ENCODE measurements around the gene PTX4.

Gene PTX4

GRCh38 chr16:1461146-1461545, 27.6 kb downstream of the PTX4 start:
- no peak for DNase-seq (ENCODE audit: low read depth, low spot score)

GRCh38 chr16:1460602-1461138, 28.1 kb downstream of the PTX4 start:
- no peak for DNase-seq (ENCODE audit: low read depth, low spot score)

- DNase-seq (ENCODE audit: low read depth, low spot score) = no peak
Measured at GRCh38 chr16:1459967-1460366, 28.8 kb downstream of the PTX4 start.

GRCh38 chr16:1458977-1459341, 29.8 kb downstream of the PTX4 start:
- no peak for DNase-seq (ENCODE audit: low read depth, low spot score)

GRCh38 chr16:1458336-1458976, 30.3 kb downstream of the PTX4 start:
- DNase-seq (ENCODE audit: low read depth, low spot score) = no peak

GRCh38 chr16:1457489-1458245, 31.1 kb downstream of the PTX4 start:
- DNase-seq (ENCODE audit: low read depth, low spot score) = no peak

- DNase-seq (ENCODE audit: low read depth, low spot score) = no peak
Measured at GRCh38 chr16:1456951-1457350, 31.8 kb downstream of the PTX4 start.

GRCh38 chr16:1455190-1456171, 33.3 kb downstream of the PTX4 start:
- DNase-seq (ENCODE audit: low read depth, low spot score) = no peak

GRCh38 chr16:1454561-1454960, 34.2 kb downstream of the PTX4 start:
- DNase-seq (ENCODE audit: low read depth, low spot score) = no peak

- DNase-seq (ENCODE audit: low read depth, low spot score) = no peak
Measured at GRCh38 chr16:1453316-1453715, 35.4 kb downstream of the PTX4 start.

GRCh38 chr16:1452530-1452929, 36.2 kb downstream of the PTX4 start:
- no peak for DNase-seq (ENCODE audit: low read depth, low spot score)

- DNase-seq (ENCODE audit: low read depth, low spot score) = no peak
Measured at GRCh38 chr16:1451702-1452392, 36.9 kb downstream of the PTX4 start.

GRCh38 chr16:1450841-1451240, 37.9 kb downstream of the PTX4 start:
- DNase-seq (ENCODE audit: low read depth, low spot score) = no peak

GRCh38 chr16:1450218-1450617, 38.5 kb downstream of the PTX4 start:
- DNase-seq (ENCODE audit: low read depth, low spot score) = no peak

- no peak for DNase-seq (ENCODE audit: low read depth, low spot score)
Measured at GRCh38 chr16:1449201-1449788, 39.4 kb downstream of the PTX4 start.

GRCh38 chr16:1448536-1449116, 40.1 kb downstream of the PTX4 start:
- no peak for DNase-seq (ENCODE audit: low read depth, low spot score)

GRCh38 chr16:1447965-1448364, 40.8 kb downstream of the PTX4 start:
- DNase-seq (ENCODE audit: low read depth, low spot score) = no peak

- no peak for DNase-seq (ENCODE audit: low read depth, low spot score)
Measured at GRCh38 chr16:1446296-1447080, 42.3 kb downstream of the PTX4 start.

GRCh38 chr16:1445518-1446203, 43.1 kb downstream of the PTX4 start:
- no peak for DNase-seq (ENCODE audit: low read depth, low spot score)
